KMS-11 (cell line): Measurements from ENCODE around the gene INO80D.

Experiments
- H2AFZ ChIP-seq: fragments of 200-600 bp; sonication (generic); 2 replicates; pipeline ENCODE4 v1.6.1; 2016; ENCODE audit warnings: antibody characterized with exemption, mixed run types, low read depth
- H3K27ac ChIP-seq: fragments of 200-600 bp; sonication (generic); 2 replicates; pipeline ENCODE4 v1.6.1; 2016; ENCODE audit warnings: mild to moderate bottlenecking, mixed run types
- H3K27me3 ChIP-seq: fragments of 200-600 bp; sonication (generic); 2 replicates; pipeline ENCODE4 v1.6.1; 2017; ENCODE audit warnings: mild to moderate bottlenecking, low read depth, mixed run types, moderate library complexity; ENCODE audit not compliant: insufficient read depth
- H3K36me3 ChIP-seq: fragments of 200-600 bp; sonication (generic); 2 replicates; pipeline ENCODE4 v1.6.1; 2017; ENCODE audit warnings: mild to moderate bottlenecking, mixed run types; ENCODE audit not compliant: insufficient read depth
- H3K4me1 ChIP-seq: fragments of 200-600 bp; sonication (generic); 2 replicates; pipeline ENCODE4 v1.6.1; 2016; ENCODE audit warnings: mild to moderate bottlenecking, low read depth, mixed run types; ENCODE audit not compliant: poor library complexity, severe bottlenecking
- H3K4me2 ChIP-seq: fragments of 200-600 bp; sonication (generic); 2 replicates; pipeline ENCODE4 v1.7.0; 2016; ENCODE audit warnings: mild to moderate bottlenecking, mixed run types
- H3K4me3 ChIP-seq: fragments of 200-600 bp; sonication (generic); IDR thresholded peaks from 2 replicates; pipeline ENCODE4 v1.6.1; 2017; ENCODE audit warnings: low read depth, low read length, mixed read lengths; ENCODE audit not compliant: insufficient read depth
- H3K79me2 ChIP-seq: fragments of 200-600 bp; sonication (generic); 2 replicates; pipeline ENCODE4 v1.6.1; 2016; ENCODE audit warnings: low read depth, mixed run types; ENCODE audit not compliant: insufficient read depth
- H3K9ac ChIP-seq: fragments of 200-600 bp; sonication (generic); 2 replicates; pipeline ENCODE4 v1.6.1; 2016; ENCODE audit warnings: mild to moderate bottlenecking, mixed run types
- H4K20me1 ChIP-seq: fragments of 200-600 bp; sonication (generic); 2 replicates; pipeline ENCODE4 v1.6.1; 2016; ENCODE audit warnings: mild to moderate bottlenecking, mixed run types; ENCODE audit not compliant: insufficient read depth
- CTCF ChIP-seq: fragments of 200-600 bp; sonication (generic); conservative IDR thresholded peaks from 2 replicates; pipeline ENCODE4 v1.6.1; 2017; ENCODE audit warnings: low read depth, mild to moderate bottlenecking, antibody characterized with exemption, low read length, moderate library complexity, mixed read lengths

The INO80D gene

GRCh38 chr2:206069417-206069816, 16.6 kb downstream of the INO80D start:
- Histone ChIP-seq H3K27ac (no peak overlapping the region), H3K4me3 (no peak overlapping the region), H3K79me2 (peaks cover 45% of the 10 kb centered on the region; the same call in 1 of the 2 replicates), H3K36me3 (no peaks in the 10 kb centered on the region), H3K9ac (no peak overlapping the region), H4K20me1 (no peaks in the 10 kb centered on the region), H3K4me1 (peaks cover under 1% of the 10 kb centered on the region), H3K4me2 (no peak overlapping the region), H2AFZ (no peak overlapping the region), H3K27me3 (no peaks in the 10 kb centered on the region)
- TF ChIP-seq CTCF: no peak

- no peaks in the 10 kb centered on the region for H3K27me3 ChIP-seq
- peaks cover 5% of the 10 kb centered on the region for H3K4me1 ChIP-seq
- H3K9ac ChIP-seq: no peak overlapping the region
- no peak overlapping the region for H3K4me2 ChIP-seq
- no peaks in the 10 kb centered on the region for H3K36me3 ChIP-seq
- no peak overlapping the region for H3K27ac ChIP-seq
- no peak overlapping the region for H3K4me3 ChIP-seq
- H3K79me2 ChIP-seq: peaks cover 35% of the 10 kb centered on the region; the same call in 1 of the 2 replicates
- no peak for TF ChIP-seq CTCF
- no peaks in the 10 kb centered on the region for H4K20me1 ChIP-seq
- H2AFZ ChIP-seq: no peak overlapping the region
These were observed 17.8 kb downstream of the INO80D start for GRCh38 chr2:206068207-206068606.

GRCh38 chr2:206064077-206064476, 21.9 kb downstream of the INO80D start:
- Histone ChIP-seq H2AFZ (no peak overlapping the region), H3K27me3 (no peaks in the 10 kb centered on the region), H4K20me1 (no peaks in the 10 kb centered on the region), H3K79me2 (peaks cover 14% of the 10 kb centered on the region; the same call in 1 of the 2 replicates), H3K27ac (no peak overlapping the region), H3K36me3 (no peaks in the 10 kb centered on the region), H3K9ac (no peak overlapping the region), H3K4me3 (no peak overlapping the region), H3K4me2 (no peak overlapping the region), H3K4me1 (peaks cover 5% of the 10 kb centered on the region)
- no peak for TF ChIP-seq CTCF

GRCh38 chr2:206063635-206064034, 22.3 kb downstream of the INO80D start:
- no peaks in the 10 kb centered on the region for H4K20me1 ChIP-seq
- H3K27ac ChIP-seq: no peak overlapping the region
- TF ChIP-seq CTCF: no peak
- no peaks in the 10 kb centered on the region for H3K36me3 ChIP-seq
- H3K79me2 ChIP-seq: peaks cover 11% of the 10 kb centered on the region; the same call in 1 of the 2 replicates
- no peak overlapping the region for H2AFZ ChIP-seq
- no peaks in the 10 kb centered on the region for H3K27me3 ChIP-seq
- no peak overlapping the region for H3K4me2 ChIP-seq
- H3K4me3 ChIP-seq: no peak overlapping the region
- H3K4me1 ChIP-seq: peaks cover 5% of the 10 kb centered on the region
- no peak overlapping the region for H3K9ac ChIP-seq

- Histone ChIP-seq H2AFZ (no peak overlapping the region), H3K79me2 (0 out of 2 replicates have a peak, but pooled peaks cover 2% of the 10 kb centered on the region)
These were observed 23.2 kb downstream of the INO80D start for GRCh38 chr2:206062724-206063123.

More at GRCh38 chr2:206062724-206063123, 23.2 kb downstream of the INO80D start:
- TF ChIP-seq CTCF: no peak
- Histone ChIP-seq H3K27ac (no peak overlapping the region), H3K4me3 (no peak overlapping the region), H4K20me1 (no peaks in the 10 kb centered on the region), H3K36me3 (no peaks in the 10 kb centered on the region), H3K9ac (no peak overlapping the region), H3K4me2 (no peak overlapping the region), H3K27me3 (no peaks in the 10 kb centered on the region), H3K4me1 (peaks cover 5% of the 10 kb centered on the region)
